ENCODE data around the gene PLEKHB2.
"Not testable (repeated sequence)": the region's sequence is repeated elsewhere in the genome, so short reads cannot be mapped to it uniquely, and the experiment has no call there.

Gene PLEKHB2

GRCh38 chr2:131105156-131105949 is at the start of gene PLEKHB2:
Gene PLEKHB2, plus strand, starts transcription at chr2:131105336. Its CDS starts 15,606 bp downstream, at chr2:131120942.
- DNase-seq, result peak; percentile 94

- no peak for DNase-seq
Measured at GRCh38 chr2:131056204-131056931, 48.8 kb upstream of the PLEKHB2 start.

- DNase-seq, result no peak
Measured at GRCh38 chr2:131056932-131057287, 48.2 kb upstream of the PLEKHB2 start.

- no peak for DNase-seq
Measured at GRCh38 chr2:131058214-131058843, 46.8 kb upstream of the PLEKHB2 start.

- no peak for DNase-seq
Measured at GRCh38 chr2:131058920-131059319, 46.2 kb upstream of the PLEKHB2 start.

DNA sequence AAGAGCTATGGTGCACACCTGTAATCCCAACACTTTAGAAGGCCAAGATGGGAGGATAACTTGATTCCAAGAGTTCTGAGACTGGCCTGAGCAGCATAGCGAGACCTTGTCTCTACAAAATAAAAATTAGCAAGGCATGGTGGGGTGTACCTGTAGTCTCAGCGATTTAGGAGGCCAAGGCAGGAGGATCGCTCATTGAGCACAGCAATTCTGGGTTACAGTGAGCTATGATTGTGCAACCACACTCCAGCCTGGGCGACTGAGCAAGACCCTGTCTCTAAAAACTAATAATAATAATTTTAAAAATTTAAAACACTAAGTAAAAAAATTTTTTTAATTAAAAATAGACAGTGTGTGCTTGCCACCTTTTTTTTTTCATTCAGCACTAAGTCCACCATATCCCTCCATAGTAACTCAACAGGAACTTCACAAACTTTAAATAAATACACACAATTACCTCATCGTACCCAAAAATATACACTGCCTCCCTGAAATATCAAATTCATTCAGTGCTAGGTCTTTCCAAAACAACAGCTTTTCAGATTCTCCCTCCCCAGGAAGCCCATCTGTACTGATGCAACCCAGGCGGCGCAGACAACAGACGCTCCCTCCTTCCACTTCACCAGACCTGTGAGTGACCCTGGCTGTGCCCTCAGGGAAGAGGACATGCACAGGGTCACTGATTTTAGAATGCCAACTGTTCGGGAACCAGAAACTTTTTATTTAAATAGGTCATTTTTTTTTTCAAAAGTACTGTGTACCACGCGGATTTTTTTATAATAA is 41.4 kb upstream of the PLEKHB2 start:
- DNase-seq, result no peak

DNA sequence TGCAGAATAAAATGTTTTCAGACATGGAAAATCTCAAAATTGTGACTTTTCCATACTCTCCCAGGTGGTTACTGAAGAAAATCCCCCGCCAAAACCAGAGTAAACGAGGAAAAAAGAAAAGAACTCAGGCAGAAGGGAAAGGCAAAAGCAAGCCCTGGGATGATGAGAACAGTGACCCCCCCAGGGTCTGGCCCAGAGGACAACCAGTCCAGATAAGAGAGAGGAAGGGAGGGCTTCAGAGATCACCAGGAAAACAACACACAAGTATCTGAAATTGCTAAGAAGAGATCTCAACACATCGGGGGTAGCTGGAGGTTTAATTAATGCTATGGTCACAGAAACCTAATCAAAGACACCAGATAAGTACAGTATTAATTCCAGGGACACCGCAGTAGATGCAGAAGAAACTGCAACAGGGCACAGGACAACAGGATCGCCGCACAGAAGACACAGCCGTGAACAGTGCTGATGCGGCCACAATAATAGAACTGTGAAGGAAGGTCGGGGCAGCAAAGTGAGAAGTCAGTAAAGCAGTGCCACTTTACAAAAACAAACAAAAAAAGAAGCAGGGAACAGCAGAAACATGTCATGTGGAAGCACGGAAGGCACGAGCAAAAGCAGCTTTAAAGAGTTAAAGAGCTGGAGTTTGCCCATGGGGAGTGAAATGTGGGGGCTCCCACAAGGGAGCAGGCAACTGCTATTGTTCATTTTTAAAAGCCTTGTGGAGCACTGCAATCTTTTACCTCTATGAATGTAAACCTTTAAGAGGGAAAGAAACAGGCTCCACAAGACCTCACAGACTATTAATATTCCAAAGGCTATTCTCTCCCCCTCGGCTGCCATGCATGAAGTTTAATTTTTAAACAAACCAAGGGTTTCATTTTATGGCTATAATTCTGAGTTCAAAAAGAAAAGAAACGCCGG is 40.3 kb upstream of the PLEKHB2 start:
- no peak for DNase-seq

- DNase-seq, result no peak
Measured at GRCh38 chr2:131067465-131068125, 37.5 kb upstream of the PLEKHB2 start.

DNA sequence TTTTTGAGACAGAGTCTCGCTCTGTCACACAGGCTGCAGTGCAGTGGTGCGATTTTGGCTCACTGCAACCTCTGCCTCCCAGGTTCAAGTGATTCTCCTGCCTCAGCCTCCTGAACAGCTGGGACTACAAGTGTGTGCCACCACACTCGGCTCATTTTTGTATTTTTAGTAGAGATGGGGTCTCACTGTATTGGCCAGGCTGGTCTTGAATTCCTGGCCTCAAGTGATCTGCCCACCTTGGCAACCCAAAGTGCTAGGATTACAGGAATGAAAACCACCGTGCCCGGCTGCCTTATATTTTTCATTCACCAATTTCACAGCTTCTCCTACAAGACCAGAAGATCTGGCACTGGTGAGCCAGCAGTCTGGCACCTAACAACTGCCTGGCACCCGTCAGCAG is 37.0 kb upstream of the PLEKHB2 start:
- DNase-seq, result not testable (repeated sequence)

DNA sequence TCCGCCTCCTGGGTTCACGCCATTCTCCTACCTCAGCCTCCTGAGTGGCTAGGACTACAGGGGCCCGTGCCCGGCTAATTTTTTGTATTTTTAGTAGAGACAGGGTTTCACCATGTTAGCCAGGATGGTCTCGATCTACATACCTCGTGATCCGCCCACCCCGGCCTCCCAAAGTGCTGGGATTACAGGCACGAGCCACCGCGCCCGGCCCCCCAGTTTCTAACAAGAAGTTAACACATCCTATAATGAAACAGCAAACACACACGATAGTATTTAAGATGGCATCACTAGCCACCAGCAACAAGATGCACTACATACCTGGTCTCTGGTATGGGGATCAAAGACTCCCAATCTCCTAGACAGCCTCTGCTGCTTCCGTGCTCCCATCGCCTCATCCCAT is 29.6 kb upstream of the PLEKHB2 start:
- not testable (repeated sequence) for DNase-seq

DNA sequence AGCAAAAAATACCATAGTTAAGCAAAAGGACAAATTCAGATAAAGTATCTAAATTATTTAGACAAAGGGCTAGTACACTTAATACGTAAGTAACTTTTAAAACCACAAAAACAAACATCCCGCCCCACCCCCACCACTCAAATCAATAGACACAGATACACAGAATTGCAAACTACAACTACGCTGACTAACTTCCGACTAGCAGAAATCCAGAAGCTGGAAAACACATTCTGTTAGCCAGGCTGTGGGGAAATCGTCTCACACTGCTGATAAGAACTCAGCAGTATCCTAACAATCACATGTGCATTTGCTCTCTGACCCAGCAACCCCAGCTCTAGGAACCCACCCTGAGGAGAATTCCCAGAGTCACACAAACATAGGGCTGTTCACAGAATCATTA is 28.4 kb upstream of the PLEKHB2 start:
- no peak for DNase-seq

GRCh38 chr2:131077182-131077846 is 27.8 kb upstream of the PLEKHB2 start:
- DNase-seq, result no peak

- no peak for DNase-seq
Measured at GRCh38 chr2:131077966-131078365, 27.2 kb upstream of the PLEKHB2 start.

- DNase-seq, result not testable (repeated sequence)
Measured at GRCh38 chr2:131079931-131080330, 25.2 kb upstream of the PLEKHB2 start.

- no peak for DNase-seq
Measured at GRCh38 chr2:131081190-131081589, 23.9 kb upstream of the PLEKHB2 start.

- no peak for DNase-seq
Measured at GRCh38 chr2:131085646-131086045, 19.5 kb upstream of the PLEKHB2 start.

- no peak for DNase-seq
Measured at GRCh38 chr2:131092458-131093005, 12.6 kb upstream of the PLEKHB2 start.

DNA sequence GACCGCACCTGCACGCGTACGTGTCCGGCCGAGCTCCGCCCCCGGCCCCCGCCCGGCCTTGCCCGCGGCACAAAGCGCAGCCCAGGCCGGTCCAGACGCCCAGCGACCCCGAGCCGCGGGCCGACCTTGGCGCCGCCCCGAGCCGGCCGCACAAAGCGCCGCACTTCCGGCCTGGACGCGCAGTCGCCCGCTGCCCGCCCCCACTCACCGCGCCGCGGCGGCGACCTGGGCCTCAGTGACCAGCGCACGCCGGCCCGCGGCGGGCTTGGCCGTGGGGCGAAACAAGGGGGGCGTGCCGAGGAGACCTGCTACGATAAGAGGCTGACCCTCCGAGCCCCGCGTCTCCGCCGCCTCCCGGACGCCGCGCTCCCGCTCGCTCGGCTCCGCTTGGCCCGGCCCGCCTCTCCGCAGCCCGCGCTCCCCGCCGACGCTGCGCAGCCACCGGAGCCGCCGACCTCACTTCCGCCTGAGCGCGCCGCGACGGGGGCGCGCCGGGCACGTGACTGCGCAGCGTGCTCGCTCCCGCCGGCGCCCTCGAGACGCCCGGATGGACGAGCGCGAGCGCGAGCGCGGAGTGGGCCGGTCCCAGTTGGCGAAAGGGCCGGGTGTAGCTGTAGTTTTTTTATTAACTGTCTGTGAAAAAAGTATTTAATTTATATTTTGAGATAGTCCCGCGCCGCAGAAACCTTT is 12.0 kb upstream of the PLEKHB2 start, which contains the start of gene FAM168B:
Gene FAM168B (minus strand): TSS at position 455 of the 690 bp plus-strand sequence. CDS start 10,814 bp downstream, outside the sequence.
- DNase-seq, result peak; percentile 91

- DNase-seq, result peak; percentile 11
Measured at GRCh38 chr2:131093696-131094462, 11.3 kb upstream of the PLEKHB2 start.

Data from CD4-positive, alpha-beta T cell treated with Interleukin-12 subunit alpha and Interleukin-12 subunit beta, for 1 hour (primary cell).